ENCODE data around the gene AP4E1.

DNA sequence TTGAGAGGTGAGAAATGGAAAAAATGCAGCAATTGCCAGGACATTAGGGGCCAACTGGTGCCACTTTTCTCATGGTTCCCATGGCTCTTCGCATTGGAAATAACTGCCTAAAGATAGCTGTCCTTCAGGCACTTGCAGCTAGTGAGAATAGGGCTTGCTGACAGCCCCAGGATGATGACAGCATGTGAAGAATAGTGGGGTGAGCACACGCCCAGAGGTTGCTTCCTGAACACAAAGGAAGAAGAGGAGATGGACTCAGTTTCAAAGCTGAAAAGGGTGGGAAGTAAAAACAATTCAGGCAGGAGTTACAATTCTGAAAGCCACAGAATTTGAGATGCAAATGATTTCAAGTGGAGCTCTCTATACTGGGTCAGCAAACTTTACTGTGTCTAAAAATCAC, 140.6 kb downstream of the AP4E1 start:
- TF ChIP-seq FOXM1 (IDR thresholded peaks at IDR 0.05; ENCODE audit: borderline replicate concordance): no peak
- TF ChIP-seq BHLHE40 (IDR thresholded peaks at IDR 0.05; ENCODE audit: borderline replicate concordance): no peak
- TF ChIP-seq ZNF384 (IDR thresholded peaks at IDR 0.05): no peak
- no peak for TF ChIP-seq SP1 (IDR thresholded peaks at IDR 0.05)
- no peak for TF ChIP-seq TARDBP (IDR thresholded peaks at IDR 0.05)
- no peak for TF ChIP-seq FOXA1 (IDR thresholded peaks at IDR 0.05)
- no peak for TF ChIP-seq ELF4 (IDR thresholded peaks at IDR 0.05)
- TF ChIP-seq, protein P1, sequence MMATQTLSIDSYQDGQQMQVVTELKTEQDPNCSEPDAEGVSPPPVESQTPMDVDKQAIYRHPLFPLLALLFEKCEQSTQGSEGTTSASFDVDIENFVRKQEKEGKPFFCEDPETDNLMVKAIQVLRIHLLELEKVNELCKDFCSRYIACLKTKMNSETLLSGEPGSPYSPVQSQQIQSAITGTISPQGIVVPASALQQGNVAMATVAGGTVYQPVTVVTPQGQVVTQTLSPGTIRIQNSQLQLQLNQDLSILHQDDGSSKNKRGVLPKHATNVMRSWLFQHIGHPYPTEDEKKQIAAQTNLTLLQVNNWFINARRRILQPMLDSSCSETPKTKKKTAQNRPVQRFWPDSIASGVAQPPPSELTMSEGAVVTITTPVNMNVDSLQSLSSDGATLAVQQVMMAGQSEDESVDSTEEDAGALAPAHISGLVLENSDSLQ (IDR thresholded peaks at IDR 0.05): no peak
- no peak for TF ChIP-seq SUZ12 (IDR thresholded peaks at IDR 0.05)
- no peak for TF ChIP-seq FOXK2 (IDR thresholded peaks at IDR 0.05)
